ENCODE results near the gene SCN8A.
"Not testable (repeated sequence)": the region's sequence is repeated elsewhere in the genome, so short reads cannot be mapped to it uniquely, and the experiment has no call there.

Gene SCN8A

DNA sequence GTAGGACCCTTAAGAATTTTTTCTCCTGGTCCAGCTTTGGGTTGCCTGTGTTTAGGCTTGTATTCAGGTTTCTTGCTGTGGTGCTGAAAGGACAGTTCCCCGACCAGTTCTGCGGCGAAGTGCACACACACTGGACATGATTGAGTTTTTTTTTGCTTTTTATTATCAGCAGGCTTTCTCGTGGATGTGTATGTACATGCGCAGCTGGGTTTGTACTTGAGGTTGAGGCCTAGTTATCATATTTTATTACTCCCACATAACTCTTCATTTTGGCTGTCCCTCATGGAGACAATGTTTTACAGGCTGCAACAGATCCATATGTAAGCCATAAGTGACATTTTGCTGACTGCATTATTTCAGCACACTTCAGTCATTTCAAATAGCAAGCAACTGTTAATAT is 2.5 kb downstream of the SCN8A start:
- TF ChIP-seq, protein P1, sequence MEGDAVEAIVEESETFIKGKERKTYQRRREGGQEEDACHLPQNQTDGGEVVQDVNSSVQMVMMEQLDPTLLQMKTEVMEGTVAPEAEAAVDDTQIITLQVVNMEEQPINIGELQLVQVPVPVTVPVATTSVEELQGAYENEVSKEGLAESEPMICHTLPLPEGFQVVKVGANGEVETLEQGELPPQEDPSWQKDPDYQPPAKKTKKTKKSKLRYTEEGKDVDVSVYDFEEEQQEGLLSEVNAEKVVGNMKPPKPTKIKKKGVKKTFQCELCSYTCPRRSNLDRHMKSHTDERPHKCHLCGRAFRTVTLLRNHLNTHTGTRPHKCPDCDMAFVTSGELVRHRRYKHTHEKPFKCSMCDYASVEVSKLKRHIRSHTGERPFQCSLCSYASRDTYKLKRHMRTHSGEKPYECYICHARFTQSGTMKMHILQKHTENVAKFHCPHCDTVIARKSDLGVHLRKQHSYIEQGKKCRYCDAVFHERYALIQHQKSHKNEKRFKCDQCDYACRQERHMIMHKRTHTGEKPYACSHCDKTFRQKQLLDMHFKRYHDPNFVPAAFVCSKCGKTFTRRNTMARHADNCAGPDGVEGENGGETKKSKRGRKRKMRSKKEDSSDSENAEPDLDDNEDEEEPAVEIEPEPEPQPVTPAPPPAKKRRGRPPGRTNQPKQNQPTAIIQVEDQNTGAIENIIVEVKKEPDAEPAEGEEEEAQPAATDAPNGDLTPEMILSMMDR (IDR thresholded peaks at IDR 0.05; ENCODE audit: low read depth, low read length, missing control alignments): no peak
- in situ Hi-C loops (cut with HindIII; ENCODE audit: low sequenced_read_pairs): no loop called here
- H3K4me3 ChIP-seq (ENCODE audit: low read depth, low read length): no peak overlapping the region
- peak; percentile 48 for DNase-seq (ENCODE audit: low read depth)

DNA sequence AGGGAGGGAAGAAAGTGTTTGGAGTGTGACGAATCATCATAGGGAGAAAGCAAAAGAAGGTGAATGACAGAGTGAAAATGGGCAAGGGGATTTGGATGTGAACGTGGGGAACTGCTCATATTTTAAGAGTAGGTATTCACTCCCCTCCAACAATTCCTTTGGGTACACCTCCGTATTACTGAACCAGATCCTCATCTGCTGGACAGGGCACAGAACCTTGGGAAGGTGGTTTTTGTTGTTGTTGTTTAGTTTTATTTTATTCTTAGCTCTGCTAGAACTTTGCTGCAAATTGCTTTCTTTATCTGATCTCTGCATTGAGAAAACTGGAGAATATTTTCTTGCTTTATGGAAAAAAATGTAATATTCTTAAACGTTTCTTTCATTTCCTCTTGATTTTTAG is 7.1 kb downstream of the SCN8A start:
- TF ChIP-seq, protein P1 (IDR thresholded peaks at IDR 0.05; ENCODE audit: low read depth, low read length, missing control alignments): no peak
- in situ Hi-C loops (cut with HindIII; ENCODE audit: low sequenced_read_pairs): no loop called here
- no peak for DNase-seq (ENCODE audit: low read depth)

DNA sequence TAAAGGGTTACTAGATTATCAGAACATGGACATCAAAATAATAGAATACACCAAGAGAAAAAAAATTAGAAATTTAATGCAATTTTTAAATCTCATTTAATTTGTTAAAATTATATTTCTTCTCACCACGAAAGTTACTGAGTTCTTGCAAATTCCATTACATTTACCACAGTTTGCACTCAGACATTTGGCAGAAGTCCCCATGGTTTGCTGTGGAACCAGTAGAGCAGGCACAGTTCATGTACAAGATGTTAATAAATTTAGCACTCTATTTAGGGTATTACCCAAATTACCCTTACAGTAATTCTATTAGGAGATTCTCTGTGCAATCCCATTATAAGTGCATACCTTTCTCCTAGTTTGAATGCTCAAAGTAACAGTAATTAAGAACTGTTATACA is 9.7 kb downstream of the SCN8A start:
- H3K4me3 ChIP-seq (ENCODE audit: low read depth, low read length): no peak overlapping the region
- in situ Hi-C loops (cut with HindIII; ENCODE audit: low sequenced_read_pairs): no loop called here
- TF ChIP-seq, protein P1 (IDR thresholded peaks at IDR 0.05; ENCODE audit: low read depth, low read length, missing control alignments): no peak
- DNase-seq (ENCODE audit: low read depth): no peak

More for the DNA sequence above, 7.1 kb downstream of the SCN8A start:
- H3K4me3 ChIP-seq (ENCODE audit: low read depth, low read length): no peak overlapping the region

DNA sequence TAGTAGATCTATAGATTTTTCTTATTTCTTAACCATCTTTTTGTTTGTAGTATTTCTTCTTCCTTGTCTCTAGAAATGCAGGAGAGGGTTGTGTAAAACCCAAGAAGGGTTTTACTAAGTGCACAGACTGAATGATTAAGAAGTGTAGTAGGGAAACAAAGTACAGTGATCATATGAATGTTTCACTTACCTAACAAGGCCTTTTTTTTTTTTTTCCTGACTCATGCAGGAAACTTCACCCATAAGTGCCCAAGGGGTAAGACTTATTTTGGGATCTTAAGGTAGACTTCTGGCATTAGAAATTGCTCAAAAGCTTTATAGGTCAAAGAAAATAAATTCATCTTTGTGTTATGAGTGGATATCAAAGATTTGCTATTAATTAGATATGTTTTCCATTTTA is 10.2 kb downstream of the SCN8A start:
- TF ChIP-seq, protein P1 (IDR thresholded peaks at IDR 0.05; ENCODE audit: low read depth, low read length, missing control alignments): no peak
- H3K4me3 ChIP-seq (ENCODE audit: low read depth, low read length): no peak overlapping the region
- in situ Hi-C loops (cut with HindIII; ENCODE audit: low sequenced_read_pairs): no loop called here
- no peak for DNase-seq (ENCODE audit: low read depth)

DNA sequence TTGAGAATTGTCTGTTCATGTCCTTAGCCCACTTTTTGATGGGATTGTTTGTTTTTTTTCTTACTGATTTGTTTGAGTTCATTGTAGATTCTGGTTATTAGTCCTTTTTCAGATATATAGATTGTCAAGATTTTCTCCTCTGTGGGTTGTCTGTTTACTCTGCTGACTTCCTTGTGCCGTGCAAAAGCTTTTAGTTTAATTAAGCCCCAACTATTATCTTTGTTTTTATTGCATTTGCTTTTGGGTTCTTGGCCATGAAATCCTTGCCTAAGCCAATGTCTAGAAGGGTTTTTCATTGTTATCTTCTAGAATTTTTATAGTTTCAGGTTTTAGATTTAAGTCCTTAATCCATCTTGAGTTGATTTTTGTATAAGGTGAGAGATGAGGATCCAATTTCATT is 14.9 kb downstream of the SCN8A start:
- in situ Hi-C loops (cut with HindIII; ENCODE audit: low sequenced_read_pairs); H3K4me3 ChIP-seq (ENCODE audit: low read depth, low read length); DNase-seq (ENCODE audit: low read depth): not testable (repeated sequence)

DNA sequence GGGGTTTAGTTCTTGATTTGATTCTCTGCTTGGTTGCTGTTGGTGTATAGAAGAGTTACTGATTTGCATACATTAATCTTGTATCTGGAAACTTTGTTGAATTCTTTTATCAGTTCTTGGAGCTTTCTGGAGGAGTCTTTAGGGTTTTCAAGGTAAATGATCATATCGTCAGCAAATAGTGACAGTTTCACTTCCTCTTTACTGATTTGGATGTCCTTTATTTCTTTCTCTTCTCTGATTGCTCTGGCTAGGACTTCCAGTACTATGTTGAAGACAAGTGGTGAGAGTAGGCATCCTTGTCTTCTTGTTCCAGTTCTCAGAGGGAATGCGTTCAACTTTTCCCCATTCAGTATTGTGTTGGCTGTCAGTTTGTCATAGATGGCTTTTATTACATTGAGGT is 16.2 kb downstream of the SCN8A start:
- DNase-seq (ENCODE audit: low read depth); in situ Hi-C loops (cut with HindIII; ENCODE audit: low sequenced_read_pairs): not testable (repeated sequence)

DNA sequence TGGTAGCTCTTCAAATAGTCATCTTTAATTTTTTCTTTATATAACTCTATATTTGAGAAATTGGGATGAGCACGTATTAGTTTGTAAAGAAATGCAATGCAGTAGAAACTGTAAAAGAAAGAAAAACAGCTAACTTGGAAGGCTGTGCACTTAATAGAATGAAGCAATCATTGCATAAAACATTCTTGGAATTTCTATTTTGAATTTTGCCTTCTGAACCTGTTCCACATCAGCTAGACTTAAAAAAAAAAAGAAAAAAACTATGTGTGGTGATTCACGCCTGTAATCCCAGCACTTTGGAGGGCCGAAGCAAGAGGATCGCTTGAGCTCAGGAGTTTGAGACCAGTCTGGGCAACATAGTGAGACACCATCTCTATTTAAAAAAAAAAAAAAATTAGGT is 29.4 kb downstream of the SCN8A start:
- DNase-seq (ENCODE audit: low read depth): no peak
- H3K4me3 ChIP-seq (ENCODE audit: low read depth, low read length): no peak overlapping the region
- TF ChIP-seq, protein P1 (IDR thresholded peaks at IDR 0.05; ENCODE audit: low read depth, low read length, missing control alignments): no peak
- in situ Hi-C loops (cut with HindIII; ENCODE audit: low sequenced_read_pairs): no loop called here

More for the DNA sequence above, 16.2 kb downstream of the SCN8A start:
- not testable (repeated sequence) for H3K4me3 ChIP-seq (ENCODE audit: low read depth, low read length)
